ENCODE measurements around the gene RNF6. TPM values are rescaled to one million over a fixed set of nuclear protein-coding genes. Genes with fewer than 3 reads are reported as not detected.

The RNF6 gene
- polyA plus RNA-seq, 3 donors, result 8.9 to 20.3 (median 15.0) TPM

DNA sequence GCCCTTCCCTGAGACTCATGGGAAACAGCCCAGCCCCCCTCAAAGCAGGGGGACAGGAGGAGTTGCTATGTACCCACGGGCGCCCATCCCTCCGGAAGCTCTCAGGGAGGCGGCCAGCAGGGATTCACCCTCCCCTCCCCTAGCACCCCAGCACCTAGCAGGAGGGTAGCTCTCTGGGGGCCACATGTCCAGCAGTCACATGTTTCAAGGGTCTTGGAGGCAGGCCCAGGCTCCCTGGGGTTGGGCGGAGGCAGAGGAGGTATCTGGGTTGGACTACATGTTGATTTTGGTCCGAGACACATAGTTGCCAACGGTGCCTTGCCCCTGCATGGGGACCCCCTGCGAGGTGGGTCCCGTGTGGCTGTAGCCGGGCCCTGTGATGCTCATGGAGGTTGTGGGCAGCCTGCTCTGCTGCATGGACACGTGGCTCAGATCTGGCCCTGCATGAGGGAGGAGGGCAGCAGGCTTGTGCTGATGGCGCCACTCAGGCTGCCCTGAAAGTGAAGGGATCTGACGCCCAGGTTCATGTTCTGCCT is 7.0 kb upstream of the RNF6 start:
- intact Hi-C loops (cut with micrococcal nuclease), result no loop called here
- Histone ChIP-seq H3K4me3 (replicated peaks in 1 of 3; ENCODE audit: low read depth in 2 of 3, low read length in 3 of 3) (no peak overlapping the region), H3K4me1 (ENCODE audit: control insufficient read depth in 1 of 2, insufficient read depth in 2 of 2, low read length in 2 of 2) (no peaks in the 10 kb centered on the region), H3K9ac (ENCODE audit: insufficient read depth, low read length, poor library complexity, severe bottlenecking) (no peak overlapping the region), H3K4me2 (replicated peaks; ENCODE audit: extremely low read depth, low read length, poor library complexity, severe bottlenecking) (no peak overlapping the region), H2AFZ (ENCODE audit: insufficient read depth, low read depth, low read length, poor library complexity, severe bottlenecking) (no peak overlapping the region), H3K36me3 (replicated peaks in 1 of 2; ENCODE audit: control insufficient read depth in 1 of 2, insufficient read depth in 2 of 2, low read length in 2 of 2) (no peaks in the 10 kb centered on the region), H3K9me3 (replicated peaks in 1 of 2; ENCODE audit: control insufficient read depth in 1 of 2, insufficient read depth in 1 of 2, low read length in 2 of 2) (no peaks in the 10 kb centered on the region), H4K20me1 (ENCODE audit: insufficient read depth, low read length) (no peaks in the 10 kb centered on the region), H3K79me2 (ENCODE audit: insufficient read depth, low read length) (no peaks in the 10 kb centered on the region), H3K27me3 (ENCODE audit: control insufficient read depth in 2 of 2, insufficient read depth in 2 of 2, low read length in 2 of 2) (no peaks in the 10 kb centered on the region), H3K27ac (ENCODE audit: low read depth in 1 of 2, low read length in 2 of 2) (no peak overlapping the region)
- no peak overlapping the region for H3K27ac Mint-ChIP-seq
- H3K27me3 Mint-ChIP-seq (ENCODE audit: low read depth in 3 of 3), result peaks cover 2 to 3% (median 3%) of the 10 kb centered on the region in 3 donors
- H3K36me3 Mint-ChIP-seq, result no peaks in the 10 kb centered on the region
- no peaks in the 10 kb centered on the region for H3K9me3 Mint-ChIP-seq
- DNase-seq, result no peak
- H3K4me3 Mint-ChIP-seq, result no peak overlapping the region
- TF ChIP-seq, protein P1, sequence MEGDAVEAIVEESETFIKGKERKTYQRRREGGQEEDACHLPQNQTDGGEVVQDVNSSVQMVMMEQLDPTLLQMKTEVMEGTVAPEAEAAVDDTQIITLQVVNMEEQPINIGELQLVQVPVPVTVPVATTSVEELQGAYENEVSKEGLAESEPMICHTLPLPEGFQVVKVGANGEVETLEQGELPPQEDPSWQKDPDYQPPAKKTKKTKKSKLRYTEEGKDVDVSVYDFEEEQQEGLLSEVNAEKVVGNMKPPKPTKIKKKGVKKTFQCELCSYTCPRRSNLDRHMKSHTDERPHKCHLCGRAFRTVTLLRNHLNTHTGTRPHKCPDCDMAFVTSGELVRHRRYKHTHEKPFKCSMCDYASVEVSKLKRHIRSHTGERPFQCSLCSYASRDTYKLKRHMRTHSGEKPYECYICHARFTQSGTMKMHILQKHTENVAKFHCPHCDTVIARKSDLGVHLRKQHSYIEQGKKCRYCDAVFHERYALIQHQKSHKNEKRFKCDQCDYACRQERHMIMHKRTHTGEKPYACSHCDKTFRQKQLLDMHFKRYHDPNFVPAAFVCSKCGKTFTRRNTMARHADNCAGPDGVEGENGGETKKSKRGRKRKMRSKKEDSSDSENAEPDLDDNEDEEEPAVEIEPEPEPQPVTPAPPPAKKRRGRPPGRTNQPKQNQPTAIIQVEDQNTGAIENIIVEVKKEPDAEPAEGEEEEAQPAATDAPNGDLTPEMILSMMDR (IDR thresholded peaks at IDR 0.05), result no peak
- 96% methylated on average over 7 of the region's 13 CpGs for WGBS (ENCODE audit: insufficient coverage)
- no peaks in the 10 kb centered on the region for H3K4me1 Mint-ChIP-seq

DNA sequence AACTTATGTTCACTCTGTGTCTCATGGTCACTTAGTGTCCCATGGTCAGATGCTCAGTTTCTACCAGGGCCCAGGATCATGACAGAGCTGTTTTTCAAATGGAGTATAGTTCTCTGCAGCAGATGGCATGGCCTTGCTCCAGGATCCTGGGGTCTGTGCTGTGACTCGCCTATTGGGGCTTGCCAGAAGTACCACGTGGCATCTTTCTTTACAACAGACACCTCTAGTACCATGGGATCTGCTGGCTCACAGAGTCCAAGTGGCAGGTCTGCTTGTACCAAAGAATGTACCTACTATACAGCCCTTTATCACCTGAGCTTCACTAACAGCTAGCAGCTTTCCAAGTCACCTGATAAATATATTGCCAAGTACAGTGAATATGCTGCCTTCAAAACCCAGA is 6.0 kb upstream of the RNF6 start:
- 94% methylated on average over 2 of the region's 2 CpGs for WGBS (ENCODE audit: insufficient coverage)
- intact Hi-C loops (cut with micrococcal nuclease), result no loop called here

More for the DNA sequence above, 6.0 kb upstream of the RNF6 start:
- Histone ChIP-seq H3K4me2 (replicated peaks; ENCODE audit: extremely low read depth, low read length, poor library complexity, severe bottlenecking) (no peak overlapping the region), H4K20me1 (ENCODE audit: insufficient read depth, low read length) (no peaks in the 10 kb centered on the region), H3K27me3 (ENCODE audit: control insufficient read depth in 2 of 2, insufficient read depth in 2 of 2, low read length in 2 of 2) (no peaks in the 10 kb centered on the region), H3K9me3 (replicated peaks in 1 of 2; ENCODE audit: control insufficient read depth in 1 of 2, insufficient read depth in 1 of 2, low read length in 2 of 2) (no peaks in the 10 kb centered on the region), H3K36me3 (replicated peaks in 1 of 2; ENCODE audit: control insufficient read depth in 1 of 2, insufficient read depth in 2 of 2, low read length in 2 of 2) (no peaks in the 10 kb centered on the region), H3K27ac (ENCODE audit: low read depth in 1 of 2, low read length in 2 of 2) (no peak overlapping the region), H3K79me2 (ENCODE audit: insufficient read depth, low read length) (no peaks in the 10 kb centered on the region), H3K4me3 (replicated peaks in 1 of 3; ENCODE audit: low read depth in 2 of 3, low read length in 3 of 3) (no peak overlapping the region), H3K9ac (ENCODE audit: insufficient read depth, low read length, poor library complexity, severe bottlenecking) (no peak overlapping the region), H2AFZ (ENCODE audit: insufficient read depth, low read depth, low read length, poor library complexity, severe bottlenecking) (no peak overlapping the region), H3K4me1 (ENCODE audit: control insufficient read depth in 1 of 2, insufficient read depth in 2 of 2, low read length in 2 of 2) (peaks cover 2 to 3% of the 10 kb centered on the region in 2 donors)
- no peaks in the 10 kb centered on the region for H3K9me3 Mint-ChIP-seq
- H3K27ac Mint-ChIP-seq, result peak overlapping the region in 1 of 7 donors; percentile 23
- TF ChIP-seq, protein P1 (IDR thresholded peaks at IDR 0.05), result no peak
- no peak overlapping the region for H3K4me3 Mint-ChIP-seq
- H3K27me3 Mint-ChIP-seq (ENCODE audit: low read depth in 3 of 3), result peaks cover 3 to 7% (median 5%) of the 10 kb centered on the region in 3 donors
- H3K36me3 Mint-ChIP-seq, result no peaks in the 10 kb centered on the region
- peaks cover 4% of the 10 kb centered on the region for H3K4me1 Mint-ChIP-seq
- no peak for DNase-seq
